GM21529 (cell line): ENCODE results near the gene PGLYRP1.

Source experiments
- ATAC-seq: cut with Tn5 transposase; IDR thresholded peaks from one replicate; pipeline ENCODE4 v1.9.1; 2021; ENCODE audit not compliant: unreplicated experiment

Gene PGLYRP1

DNA sequence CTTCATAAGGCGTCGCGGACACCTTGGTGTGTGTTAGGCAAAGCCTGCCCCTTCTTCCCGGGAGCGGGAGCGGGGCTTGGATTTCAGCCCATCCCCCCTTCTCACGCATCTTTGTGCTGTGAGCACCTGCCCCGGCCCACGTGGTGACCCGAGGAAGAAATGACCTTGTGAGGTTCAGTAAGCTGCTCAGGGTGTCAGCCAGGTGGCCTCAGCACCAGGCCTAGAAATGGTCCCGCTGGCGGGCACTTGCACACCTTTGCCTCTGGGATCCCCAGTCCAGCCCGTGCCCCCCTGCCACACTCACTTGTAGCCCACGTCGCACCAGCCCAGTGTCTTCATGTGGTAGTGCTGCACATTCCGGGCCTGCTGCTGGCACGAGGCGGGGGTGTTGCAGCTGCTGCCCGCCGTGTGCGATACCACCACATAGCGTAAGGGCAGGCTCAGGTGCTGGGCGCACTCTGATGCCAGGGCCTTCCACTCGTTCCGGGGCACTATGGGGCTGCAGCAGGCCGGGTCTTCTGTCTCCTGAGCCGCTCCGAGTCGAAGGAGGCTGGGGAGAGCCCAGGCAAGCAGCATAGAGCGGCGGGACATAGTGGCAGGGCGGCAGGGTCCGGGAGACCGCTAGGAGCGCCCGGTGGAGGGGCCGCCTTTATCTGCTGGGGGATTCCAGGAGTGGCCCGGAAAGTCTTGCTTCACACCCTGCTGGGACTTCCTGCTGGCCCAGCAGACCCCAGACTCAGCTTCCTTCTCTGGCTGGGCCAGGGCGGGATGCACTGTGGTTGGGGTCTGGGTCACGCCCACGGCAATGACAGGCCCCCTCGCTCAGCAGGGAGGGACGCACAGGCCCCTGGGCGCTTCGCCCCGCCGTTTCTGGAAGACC lies at the start of gene PGLYRP1:
TSS of gene PGLYRP1 (minus strand) at position 623 of the 880 bp plus-strand sequence. CDS start at position 591, 32 bp downstream.
- no peak for ATAC-seq

DNA sequence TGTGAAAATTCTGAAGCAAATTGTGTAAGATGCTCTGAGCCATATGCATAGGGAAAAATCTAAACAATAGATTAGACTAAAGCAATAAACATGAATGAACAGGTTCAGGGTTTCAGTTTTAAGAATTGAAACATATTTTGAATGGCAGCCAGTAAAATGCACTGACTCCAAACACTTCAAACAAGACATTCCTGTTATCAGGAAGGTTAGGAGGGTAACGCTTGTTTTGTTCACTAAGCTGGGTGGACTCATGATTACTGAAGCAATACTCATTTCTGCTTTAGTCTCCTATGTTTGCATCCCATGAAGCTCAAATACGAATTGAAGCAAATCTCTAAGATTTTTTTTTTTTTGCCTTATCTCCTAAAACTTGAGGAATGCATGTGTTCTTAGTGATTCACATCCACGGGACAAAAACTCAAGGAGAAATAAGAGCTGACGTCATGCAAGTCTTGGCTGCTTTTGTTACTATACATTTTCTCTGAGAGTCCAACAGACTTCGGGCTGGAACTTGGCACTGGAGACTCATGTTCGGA lies 47.0 kb upstream of the PGLYRP1 start:
- no peak for ATAC-seq

GRCh38 chr19:46068345-46069258 lies 45.7 kb upstream of the PGLYRP1 start:
- no peak for ATAC-seq

- no peak for ATAC-seq
Observed at GRCh38 chr19:46067691-46068090, 44.8 kb upstream of the PGLYRP1 start.

DNA sequence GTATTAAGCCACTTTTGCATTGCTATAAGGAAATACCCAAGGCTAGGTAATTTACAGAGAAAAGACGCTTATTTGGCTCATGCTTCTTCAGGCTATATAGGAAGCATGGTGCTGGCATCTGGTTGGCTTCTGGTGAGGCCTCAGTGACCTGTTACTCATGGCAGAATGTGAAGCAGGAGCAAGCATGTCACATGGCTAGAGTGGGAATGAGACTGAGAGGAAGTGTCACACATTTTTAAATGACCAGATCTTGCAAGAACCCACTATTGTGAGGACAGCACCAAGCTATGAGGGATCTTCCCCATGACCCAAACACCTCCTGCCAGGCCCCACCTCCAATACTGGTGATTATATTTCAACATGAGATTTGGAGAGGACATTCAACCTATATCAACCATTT lies 43.6 kb upstream of the PGLYRP1 start:
- no peak for ATAC-seq

- ATAC-seq = no peak
Observed at GRCh38 chr19:46065486-46066071, 42.7 kb upstream of the PGLYRP1 start.

DNA sequence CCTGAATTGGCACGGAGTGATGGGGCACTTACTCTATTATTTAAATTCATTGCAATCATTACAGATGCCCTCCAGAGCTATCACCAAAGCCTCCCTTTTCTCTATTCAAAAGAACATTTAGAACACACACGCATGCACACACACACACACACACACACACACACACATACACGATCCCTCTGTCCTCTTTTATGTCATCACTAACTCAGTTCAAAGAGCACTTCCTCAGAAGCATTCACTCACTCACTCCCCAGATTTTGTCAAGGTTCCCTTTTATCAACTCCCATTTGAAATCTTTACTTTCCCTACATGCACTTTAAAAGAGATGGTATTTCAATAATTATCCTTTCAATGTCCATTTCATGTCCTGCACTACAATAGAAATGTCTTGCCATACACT lies 40.3 kb upstream of the PGLYRP1 start:
- ATAC-seq = no peak

GRCh38 chr19:46060012-46060411 lies 37.2 kb upstream of the PGLYRP1 start:
- no peak for ATAC-seq

GRCh38 chr19:46058778-46059177 lies 35.9 kb upstream of the PGLYRP1 start:
- ATAC-seq = no peak

GRCh38 chr19:46056536-46056935 lies 33.7 kb upstream of the PGLYRP1 start:
- ATAC-seq = no peak

GRCh38 chr19:46052896-46053295 lies 30.0 kb upstream of the PGLYRP1 start:
- no peak for ATAC-seq

GRCh38 chr19:46049597-46049996 lies 26.7 kb upstream of the PGLYRP1 start:
- no peak for ATAC-seq

GRCh38 chr19:46043519-46043918 lies 20.7 kb upstream of the PGLYRP1 start:
- no peak for ATAC-seq

- ATAC-seq = no peak
Observed at GRCh38 chr19:46042252-46042883, 19.5 kb upstream of the PGLYRP1 start.

- ATAC-seq = no peak
Observed at GRCh38 chr19:46040952-46041500, 18.2 kb upstream of the PGLYRP1 start, which contains the start of gene IGFL4. TSS of gene IGFL4 (minus strand) at chr19:46041002. CDS start at chr19:46040962, 40 bp downstream.

DNA sequence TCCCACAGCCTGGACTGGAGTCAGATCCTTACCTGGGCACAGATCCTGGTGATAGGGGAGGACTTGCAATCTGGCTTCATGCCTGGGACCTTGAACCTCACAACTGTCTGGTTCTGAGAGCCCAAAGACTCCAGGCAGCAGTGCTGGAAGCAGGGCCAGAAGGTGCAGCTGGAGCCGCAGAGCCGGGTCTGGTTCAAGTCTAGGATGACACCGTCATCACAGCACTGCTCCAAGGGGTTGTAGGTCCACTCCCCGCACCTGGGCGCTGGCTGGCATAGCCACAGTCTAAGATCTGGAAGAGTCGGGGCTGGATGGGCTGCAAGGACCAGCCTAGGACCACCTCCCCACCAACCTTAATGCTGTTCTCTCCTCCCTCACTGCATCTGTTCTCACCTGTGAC lies 17.3 kb upstream of the PGLYRP1 start:
- ATAC-seq = no peak

DNA sequence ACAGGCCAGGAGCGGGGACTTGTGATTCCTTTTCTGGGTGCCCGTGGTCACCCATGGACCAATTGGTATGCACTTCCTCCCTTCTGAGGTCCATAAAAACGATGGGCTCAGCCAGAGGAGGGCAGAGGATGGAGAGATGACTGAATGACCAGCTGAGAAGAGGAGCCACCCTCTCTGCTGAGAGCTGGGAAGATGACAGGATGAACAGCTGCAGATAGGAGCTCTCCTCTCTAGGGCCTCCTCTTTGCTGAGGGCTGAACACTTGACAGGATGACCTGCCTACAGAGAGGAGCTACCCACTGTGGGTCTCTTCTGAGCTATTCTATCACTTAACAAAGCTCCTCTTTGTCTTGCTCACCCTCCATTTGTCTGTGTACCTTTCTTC lies 13.9 kb upstream of the PGLYRP1 start:
- ATAC-seq = no peak

- no peak for ATAC-seq
Observed at GRCh38 chr19:46035986-46036743, 13.3 kb upstream of the PGLYRP1 start.

- no peak for ATAC-seq
Observed at GRCh38 chr19:46035546-46035945, 12.7 kb upstream of the PGLYRP1 start.

- no peak for ATAC-seq
Observed at GRCh38 chr19:46033401-46033800, 10.5 kb upstream of the PGLYRP1 start.
